ENCODE results near the gene ADGRG1.

GRCh38 chr16:57668630-57669475, 40.4 kb downstream of the ADGRG1 start:
- TF ChIP-seq CTCF (IDR thresholded peaks at IDR 0.05) = no peak
- TF ChIP-seq POLR2A (IDR thresholded peaks at IDR 0.05) = no peak
